HEK293T (cell line): Measurements from ENCODE around the gene GNAL.

Experiments used
- FOXA1 ChIP-seq: fragments of 450-650 bp; IDR thresholded peaks from 2 replicates; pipeline ENCODE4 v1.6.1; 2016; ENCODE audit warnings: mild to moderate bottlenecking
- FOXM1 ChIP-seq: fragments of 450-650 bp; IDR thresholded peaks from 2 replicates; pipeline ENCODE4 v1.6.1; 2017; ENCODE audit warnings: mild to moderate bottlenecking, borderline replicate concordance
- HDGF ChIP-seq: fragments of 450-650 bp; IDR thresholded peaks from 2 replicates; pipeline ENCODE4 v1.6.1; 2017; ENCODE audit warnings: antibody characterized with exemption, borderline replicate concordance
- LEF1 ChIP-seq: fragments of 450-650 bp; IDR thresholded peaks from 2 replicates; pipeline ENCODE4 v1.6.1; 2017; ENCODE audit warnings: mild to moderate bottlenecking, borderline replicate concordance
- NFRKB ChIP-seq: fragments of 450-650 bp; IDR thresholded peaks from 2 replicates; pipeline ENCODE4 v1.6.1; 2016; ENCODE audit warnings: mild to moderate bottlenecking, moderate library complexity
- SP1 ChIP-seq: fragments of 450-650 bp; IDR thresholded peaks from 2 replicates; pipeline ENCODE4 v1.6.1; 2017
- SUZ12 ChIP-seq: fragments of 450-650 bp; IDR thresholded peaks from 2 replicates; pipeline ENCODE4 v1.6.1; 2016; ENCODE audit warnings: mild to moderate bottlenecking

GRCh38 chr18:11823545-11823944 is 134.5 kb downstream of the GNAL start:
- TF ChIP-seq SP1 (no peak), LEF1 (no peak), SUZ12 (no peak), FOXM1 (no peak), FOXA1 (no peak), NFRKB (no peak), HDGF (no peak)
